GM21528 (cell line): ENCODE data around the gene CBX4.
A peak's percentile ranks its signal among the peaks of the same experiment; 100 is the strongest.

Experiments used
- ATAC-seq: cut with Tn5 transposase; IDR thresholded peaks from one replicate; pipeline ENCODE4 v1.9.1; 2021; ENCODE audit warnings: mild to moderate bottlenecking, moderate library complexity; ENCODE audit not compliant: unreplicated experiment, low FRiP score

The CBX4 gene

DNA sequence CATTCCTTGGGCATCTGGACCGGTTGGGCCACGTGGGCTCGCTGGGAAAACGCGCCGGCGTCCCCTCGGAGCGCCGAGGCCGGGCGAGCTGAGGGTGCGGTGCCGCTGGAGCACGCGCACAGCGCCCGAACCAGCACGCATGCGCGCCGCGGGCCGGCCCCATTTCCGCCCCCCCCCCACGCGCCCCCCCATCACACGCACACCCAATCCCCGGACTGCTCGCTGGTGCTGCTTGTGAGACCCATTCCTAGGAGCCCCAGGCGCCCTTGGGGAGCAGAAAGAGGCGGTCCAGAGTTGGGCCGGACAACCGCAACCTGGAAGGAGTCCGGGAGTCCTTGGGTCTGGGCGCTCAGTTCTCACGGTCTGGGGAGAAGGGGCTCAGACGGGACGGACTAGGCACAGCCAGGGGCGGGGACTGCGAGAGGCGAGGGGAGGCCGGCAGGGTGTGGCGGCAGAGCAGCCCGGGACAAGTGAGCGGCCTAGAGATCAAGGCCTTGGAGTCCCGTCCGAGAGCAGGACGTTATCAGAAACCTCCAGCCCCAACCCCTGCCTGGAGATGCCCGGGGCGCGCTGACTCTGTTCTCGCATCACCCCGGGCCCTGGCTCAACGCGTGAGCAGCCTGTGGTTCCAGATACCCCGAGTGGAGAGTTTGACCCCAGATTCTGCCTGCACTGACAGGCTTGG is 36.4 kb downstream of the CBX4 start:
- ATAC-seq = no peak

DNA sequence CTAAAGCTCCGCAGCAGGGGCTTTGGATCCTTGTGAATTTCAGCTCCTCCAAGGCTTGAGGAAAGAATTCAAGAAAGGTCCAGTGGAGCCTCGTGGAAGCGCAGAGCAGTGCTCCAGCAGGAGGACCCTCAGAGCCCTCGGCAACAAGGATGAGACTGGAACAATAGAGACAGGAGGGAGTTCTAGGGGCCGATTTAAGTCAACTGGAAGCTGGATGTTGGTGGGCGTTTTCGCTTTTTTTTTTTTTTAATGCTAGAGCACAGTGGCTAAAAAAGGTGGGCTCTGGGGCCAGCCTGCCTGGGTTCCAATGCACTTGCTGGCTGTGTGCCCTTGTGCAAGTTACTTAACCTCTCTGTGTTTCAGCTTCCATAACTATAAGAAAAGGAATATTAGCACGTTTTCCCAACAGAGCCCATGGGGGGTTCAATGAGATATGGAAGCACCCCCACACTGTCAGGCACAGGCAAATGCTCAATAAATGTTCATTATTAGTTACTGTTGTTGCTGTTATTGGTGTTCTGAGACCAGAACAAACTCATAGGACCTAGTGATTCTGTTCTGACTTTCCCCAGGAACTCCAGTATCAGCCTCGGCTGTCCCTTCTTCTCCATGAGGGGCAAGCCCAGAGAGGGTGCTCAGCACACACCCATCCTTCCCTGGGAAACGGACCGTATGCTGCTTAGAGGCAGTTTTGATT is 37.1 kb downstream of the CBX4 start:
- ATAC-seq = no peak

DNA sequence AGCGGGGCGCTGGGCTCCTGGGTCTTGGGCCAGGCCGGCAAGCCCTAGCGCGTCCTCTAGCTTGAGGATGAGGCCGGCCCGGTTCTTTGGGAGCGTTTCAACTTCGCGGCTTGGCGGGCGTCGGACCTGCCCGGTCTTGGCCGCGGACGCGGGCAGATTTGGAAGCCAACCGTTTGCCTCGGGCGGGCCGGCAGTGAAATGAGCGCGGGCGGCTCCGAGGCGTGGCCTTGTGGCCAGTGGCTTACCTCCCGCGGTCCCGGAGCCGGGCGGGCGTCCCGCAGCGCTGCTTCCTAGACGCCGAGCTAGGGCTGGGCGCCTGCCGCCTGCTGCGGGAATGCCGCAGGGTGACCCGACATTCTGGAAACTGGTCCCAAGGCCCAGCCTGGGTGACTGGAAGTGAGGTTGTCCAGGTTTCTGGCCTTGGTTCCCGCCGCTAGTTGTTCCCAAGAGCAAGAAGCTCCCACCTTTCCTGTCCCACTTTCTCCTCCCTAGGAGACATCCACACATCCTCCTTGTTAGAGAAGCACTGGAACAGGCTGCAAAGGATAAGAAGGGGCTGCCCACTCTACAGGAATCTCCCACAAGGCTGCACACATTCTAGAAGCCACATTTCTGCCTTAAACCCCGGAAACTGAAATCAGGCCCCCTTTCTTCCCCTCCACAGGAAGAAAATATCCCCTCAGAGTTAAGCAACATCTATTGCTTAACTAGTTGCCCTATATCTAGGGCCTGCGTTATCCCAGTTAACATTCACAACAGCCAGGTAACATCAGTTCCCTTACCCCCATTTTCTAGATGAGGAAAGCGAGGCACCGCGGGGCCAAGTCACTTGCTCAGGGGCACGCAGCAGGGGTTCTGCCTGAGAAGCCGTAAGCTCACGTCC is 37.8 kb downstream of the CBX4 start:
- ATAC-seq = no peak

DNA sequence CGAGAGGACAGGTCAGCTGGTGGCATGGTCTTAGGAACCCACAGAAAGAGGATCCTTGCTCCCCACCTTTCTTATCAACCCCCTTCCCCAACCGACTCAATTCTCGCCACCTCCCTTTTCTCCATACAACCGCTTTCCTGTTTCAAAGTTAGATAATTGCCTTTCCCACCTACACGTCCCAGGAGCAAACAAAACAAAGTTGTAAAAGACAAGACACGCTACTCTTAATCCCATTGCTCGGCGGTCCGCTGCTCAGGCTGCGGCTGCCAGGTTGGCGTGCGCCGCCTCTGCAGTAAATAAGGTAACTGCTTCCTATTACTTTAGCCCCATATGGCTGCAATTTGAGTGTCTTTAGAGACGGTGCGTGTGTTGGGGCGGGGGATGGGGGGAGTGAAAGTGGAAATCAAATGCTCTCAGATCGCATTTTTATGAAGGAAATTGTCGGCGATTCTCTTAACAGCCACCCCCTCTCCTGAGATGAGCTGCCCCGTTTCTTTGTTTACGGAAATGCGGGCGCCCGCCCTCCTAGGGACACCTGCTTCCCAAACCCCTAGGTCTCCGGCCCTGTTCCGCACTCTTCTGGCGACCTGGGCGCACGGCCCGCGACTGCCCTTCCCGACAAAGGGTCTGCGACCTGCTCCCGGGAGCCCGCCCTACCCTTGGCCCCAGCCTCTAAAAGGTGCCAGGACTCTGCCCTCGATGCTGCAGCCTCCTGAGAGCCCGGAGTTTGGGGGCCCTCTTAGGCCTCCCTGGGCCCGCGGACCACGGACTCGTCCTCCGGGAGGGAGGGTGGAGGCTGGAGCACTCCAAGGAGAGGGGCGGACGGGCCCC is 38.7 kb downstream of the CBX4 start:
- ATAC-seq = no peak

DNA sequence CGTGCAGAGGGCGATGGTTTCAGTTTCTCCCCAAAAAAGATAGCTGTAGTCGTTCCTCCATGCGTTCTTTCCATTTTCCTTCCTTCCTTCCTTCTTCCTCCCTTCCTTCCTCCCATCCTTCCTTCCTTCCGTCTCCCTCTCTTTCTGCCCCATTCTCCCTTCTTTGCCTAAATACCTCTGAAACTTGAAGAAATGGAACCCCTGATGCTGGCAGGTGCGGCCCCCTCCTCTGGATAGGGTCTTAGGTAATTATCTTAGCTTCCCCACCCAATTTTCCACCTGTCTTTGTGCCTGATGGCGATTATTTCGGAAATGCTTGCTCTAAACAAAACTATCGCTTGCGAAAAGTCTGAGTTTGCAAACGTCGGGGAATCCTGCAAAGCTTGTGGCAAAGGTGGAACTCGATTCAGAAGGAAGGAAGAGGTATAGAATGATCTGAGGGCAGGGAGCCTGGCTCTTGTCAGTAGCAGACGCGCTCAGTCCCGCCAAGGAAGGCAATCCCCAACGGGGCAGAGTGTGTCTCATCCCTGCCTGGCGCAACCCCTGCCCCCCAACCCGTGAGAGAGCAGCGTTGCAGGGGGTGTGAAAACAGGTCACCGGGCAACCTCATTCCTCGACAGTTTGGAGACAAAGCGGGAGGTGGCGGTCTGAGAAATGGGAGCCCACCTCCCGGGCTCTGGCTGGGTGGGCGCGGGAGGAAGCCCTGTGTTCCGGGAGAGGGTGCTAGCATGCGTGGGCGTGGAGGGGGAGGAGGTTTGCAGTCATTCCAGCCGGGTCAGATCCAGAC is 39.5 kb downstream of the CBX4 start:
- no peak for ATAC-seq

DNA sequence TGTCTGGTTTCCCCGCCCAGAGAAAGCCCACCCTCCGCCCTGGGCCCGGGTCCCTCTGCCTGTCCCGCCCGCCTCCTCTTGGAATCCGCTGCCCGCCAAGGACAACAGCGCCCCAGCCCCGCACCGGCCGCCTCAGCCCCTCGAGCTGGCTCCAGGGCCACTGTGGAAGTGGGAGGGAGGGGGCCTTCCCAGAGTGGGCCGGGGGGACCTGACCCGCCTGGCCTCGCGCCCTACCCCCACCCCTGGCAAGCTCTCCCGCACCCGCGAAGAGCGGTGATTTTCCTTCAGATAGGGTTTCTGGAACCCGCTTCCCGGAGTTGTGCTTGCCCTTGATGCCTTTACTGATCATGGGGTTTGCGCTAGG is 40.1 kb downstream of the CBX4 start:
- ATAC-seq = no peak

DNA sequence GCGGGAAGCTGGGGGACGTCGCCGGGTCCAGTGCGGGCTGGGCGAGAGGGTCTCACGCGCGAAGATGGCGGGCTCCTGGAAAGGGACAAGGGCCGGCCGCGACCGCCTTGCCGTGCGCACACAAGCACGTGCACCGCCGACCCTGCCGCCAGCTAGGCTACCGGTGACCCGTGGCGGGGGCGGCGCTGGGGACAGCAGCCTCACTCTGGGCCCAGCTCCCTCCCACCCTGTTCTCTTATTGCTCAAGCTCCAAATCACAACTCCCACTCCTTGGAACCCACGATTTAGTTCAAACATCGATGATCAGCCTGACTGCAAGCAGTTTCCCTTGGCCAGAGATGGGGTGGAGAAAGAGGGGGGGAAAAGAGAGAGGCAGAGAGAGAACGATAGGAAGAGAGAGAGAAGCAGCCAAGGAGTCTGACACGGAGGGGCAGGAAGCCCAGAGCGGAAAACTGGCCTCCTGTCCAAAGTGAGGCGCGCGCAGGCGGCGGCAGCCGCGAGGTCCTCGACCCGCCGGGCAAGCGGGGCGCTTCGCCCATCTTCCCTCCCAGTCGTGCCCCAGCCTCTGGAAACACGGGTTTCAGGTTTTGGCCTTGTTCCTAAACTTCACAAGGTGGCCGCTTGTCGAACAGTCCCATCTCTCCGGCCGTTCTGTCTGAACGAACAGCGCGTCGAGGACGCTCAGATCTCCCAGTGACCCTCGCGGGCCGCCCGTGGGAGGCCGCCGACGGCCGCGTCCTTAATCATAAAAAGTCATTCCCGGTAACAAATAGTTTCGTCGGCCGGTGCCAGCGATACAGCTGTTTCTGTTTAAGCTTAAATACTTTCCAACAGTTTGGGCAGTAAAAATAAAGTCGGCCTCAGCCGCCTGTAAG is 40.7 kb downstream of the CBX4 start:
- ATAC-seq = no peak

DNA sequence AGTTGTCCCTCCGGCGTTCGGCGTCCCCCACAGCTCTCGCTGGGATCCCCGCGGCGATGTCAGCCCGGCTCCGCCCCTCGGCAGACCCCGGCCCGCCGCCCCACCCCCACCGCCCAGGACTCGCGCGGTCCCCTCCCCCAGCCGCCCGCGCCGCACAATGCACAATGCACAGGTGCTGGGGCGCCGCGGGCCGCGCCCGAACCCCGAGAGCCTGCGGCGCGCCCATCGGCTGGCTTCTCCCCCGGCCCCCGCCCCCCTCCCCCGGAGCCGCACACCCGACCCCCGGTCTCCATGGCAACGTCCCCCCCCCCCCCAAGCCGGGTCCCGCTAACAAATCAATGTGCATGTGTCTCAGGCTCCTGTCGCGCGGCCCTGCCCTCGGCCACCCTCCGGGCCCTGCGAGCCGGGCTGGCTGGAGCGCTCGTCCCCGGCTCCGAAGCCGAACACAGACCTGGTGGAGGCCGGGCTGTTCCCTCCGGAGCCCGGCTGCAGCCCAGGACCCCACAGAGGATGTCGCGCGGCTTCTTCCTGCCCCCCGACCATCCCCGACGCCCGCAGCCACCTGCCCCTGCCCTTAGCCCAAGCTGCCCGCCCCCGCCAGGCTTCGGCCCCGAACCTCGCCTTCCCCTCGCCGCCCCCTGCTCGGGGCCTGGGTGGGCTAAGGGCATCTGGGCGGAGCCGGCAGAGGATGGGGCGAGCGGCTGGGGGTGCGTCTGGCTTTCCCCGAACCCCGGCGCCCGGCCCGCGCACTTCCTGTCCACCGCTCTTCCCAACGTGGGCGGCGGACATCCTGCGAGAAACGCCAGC is 41.5 kb downstream of the CBX4 start:
- ATAC-seq = peak; percentile 11

DNA sequence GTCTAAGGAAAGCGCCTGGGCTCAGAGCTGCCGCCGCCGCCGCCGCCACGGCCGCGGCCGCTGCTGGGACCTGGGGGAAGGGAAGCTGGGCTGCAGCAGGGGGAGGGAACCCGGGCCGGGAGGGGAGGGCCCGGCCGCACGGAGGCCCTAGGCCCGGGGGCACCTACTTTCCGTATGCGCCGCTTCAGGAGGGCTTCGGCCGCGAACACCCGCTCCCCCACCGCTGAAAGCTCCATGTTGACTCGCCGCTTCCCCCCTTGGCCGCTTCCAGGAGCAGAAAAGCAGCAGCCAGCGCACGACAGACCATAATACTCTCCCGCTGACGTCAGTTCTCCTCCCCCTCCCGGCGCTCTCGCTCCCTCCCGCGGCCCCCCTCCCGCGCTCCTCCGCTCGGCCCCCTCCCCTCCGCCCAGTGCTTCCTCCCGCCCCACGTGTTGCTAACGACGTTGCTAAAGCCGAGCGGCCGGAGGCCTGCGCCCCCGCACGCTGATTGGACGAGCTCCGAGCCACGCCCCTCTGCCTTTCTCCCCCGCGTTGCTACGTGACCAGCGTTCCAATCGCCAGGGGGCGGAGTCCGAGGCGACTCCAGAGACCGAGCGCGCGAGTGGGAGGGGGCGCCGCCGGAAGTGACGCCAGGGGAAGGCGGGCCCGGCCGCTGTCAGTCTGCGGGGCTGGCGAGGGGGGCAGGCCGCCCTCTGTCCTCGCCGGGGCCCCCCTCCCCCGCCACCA is 42.3 kb downstream of the CBX4 start, which contains the start of gene CBX8:
Gene CBX8, minus strand, starts transcription at position 315 of the 729 bp plus-strand sequence. Its CDS starts 79 bp downstream, at position 236.
- ATAC-seq = peak; percentile 74

DNA sequence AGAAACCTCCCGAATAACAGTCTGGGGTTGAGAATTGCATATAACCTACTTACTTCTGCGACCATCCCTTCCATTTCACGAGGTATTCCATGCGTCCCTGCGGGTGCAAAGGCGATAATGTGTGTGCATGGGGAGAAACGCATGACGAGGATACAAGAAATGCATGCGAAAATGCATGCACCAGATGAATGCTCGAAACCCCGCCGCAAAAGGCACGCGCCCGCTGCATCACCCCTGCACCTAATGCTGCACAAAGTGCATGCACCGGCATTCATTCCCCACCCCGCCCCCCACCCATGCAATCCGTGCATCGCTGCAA is 42.8 kb downstream of the CBX4 start:
- ATAC-seq = no peak

DNA sequence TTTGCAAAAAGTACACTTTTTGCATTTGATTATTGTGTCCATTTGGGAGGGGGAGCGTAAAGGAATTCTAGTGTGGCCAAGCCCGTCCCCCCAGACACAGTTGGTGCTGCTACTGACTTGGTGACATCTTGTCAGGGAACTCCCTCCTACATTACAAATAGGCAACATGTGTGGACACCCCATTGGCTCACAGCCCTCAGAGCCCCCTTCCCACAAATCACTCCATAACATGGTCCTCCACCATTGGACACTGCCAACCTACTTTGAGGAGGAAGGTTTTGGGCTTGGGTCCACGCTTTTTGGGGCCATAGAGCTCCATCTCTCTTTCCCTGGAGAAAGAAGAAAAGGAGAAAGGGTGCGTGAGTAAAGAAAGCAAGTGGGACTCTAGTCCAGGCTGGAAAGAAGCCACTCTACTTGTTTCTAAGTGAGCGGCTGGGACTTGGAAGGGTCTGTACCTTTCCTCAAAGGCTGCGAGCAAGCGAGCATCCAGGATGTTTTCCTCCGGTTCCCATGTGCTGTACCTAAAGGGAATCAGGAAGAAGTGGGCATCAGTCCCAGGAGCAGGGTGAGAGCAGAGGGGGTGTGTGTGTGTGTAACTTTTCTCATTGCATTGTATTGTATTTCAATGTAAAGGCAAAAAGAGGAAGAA is 43.3 kb downstream of the CBX4 start:
- no peak for ATAC-seq

DNA sequence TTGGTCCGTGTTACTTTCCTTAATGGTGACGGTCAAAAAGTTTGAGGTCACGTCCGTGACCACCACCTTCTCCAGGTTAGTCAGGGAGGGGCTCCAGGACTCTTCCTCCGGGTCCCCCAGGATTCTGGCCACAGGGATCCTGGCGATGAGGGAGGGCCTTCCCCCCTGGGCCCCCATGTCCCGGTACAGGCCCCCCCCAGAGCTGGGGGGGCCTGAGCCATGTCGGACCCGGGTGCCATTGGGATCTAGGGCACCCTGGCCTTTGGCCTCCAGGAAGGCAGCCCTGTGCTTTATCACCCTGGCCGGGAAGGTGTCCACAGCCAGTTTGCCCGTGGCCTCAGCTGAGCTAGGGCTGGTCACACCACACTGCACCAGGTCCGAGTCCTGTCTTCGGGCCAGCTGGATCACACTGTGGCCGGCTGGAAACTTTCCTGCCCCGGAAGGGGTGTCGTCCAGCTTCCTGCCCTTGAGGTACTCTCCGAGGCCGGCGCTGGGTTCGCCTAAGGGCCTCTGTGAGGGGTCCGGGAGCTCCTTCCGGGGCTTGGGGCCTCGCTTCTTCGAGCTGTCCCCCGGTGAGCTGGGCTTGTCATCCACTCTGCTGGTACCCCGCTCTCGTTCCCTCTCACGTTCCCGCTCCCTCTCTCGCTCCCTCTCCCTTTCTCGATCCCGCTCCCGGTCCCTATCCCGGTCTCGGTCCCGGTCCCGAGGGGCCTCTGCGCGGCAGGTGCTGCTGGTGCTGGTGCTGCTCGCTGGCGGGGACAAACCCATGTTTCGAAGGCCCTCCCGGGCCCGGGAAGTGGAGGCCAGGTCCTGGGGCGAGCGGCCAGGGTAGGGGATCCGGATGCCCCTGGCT is 44.4 kb downstream of the CBX4 start:
- ATAC-seq = no peak

DNA sequence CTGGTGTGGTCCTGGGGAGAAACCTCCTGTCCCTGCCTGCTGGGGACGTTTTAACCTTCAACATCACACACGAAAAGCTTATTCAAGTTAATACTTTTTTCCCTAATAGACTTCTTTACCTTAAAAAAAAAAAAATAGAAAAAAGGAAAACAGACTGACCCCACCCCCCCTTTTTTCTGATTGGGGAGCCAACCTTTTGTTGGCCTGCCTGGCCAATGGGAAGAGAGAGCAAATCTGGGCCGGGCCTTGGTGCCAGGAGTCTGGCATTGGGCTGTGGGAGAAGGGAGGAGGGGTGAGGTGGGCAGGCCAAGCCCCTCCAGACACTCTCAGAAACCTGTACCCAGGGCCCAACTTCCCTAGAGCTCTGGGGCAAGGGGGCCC is 45.3 kb downstream of the CBX4 start:
- ATAC-seq = no peak

DNA sequence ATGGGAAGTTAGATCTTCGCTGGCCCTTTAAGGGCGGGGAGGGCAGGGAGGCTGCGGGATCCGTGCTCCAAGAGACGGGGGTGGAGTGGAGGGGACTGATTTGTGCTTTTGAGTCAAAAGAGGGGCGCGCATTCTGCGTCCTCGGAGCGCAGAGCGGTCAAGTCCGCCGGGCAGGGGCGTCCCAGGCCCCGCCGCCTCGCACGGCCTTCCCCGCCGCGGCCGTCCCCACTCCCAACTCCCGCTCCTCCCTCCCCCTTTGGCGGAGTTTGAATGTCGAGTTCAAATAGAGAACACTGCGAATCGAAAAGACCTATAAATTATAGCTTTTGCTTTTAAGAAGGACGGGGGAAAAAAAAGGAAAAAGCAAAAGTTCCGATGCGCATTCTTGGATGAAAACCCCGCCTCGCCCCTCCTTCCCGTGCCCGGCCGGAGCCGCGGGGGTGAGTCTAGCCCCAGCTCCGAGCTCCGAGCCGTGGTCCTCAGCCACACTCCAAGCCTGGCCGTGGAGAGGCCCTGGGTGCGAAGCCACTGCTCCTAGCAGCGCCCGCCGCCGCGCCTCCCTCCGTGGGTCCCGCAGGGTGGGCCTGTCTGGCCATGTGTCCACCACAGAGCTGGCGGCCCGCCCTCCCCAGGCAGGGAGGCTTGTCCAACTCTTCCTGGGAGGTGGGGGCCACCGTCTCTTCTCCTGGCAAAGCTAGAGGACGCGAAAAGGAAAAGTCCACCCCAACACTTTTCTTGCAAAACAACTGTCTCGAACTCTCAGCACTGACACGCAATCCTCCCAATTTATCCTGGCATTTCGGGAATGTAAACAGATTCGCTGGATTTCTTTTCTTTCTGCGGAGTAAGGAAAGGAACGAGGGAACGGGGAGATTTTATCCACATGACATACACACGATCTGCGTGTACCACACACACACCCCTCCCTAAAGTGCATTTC is 46.0 kb downstream of the CBX4 start:
- ATAC-seq = no peak

DNA sequence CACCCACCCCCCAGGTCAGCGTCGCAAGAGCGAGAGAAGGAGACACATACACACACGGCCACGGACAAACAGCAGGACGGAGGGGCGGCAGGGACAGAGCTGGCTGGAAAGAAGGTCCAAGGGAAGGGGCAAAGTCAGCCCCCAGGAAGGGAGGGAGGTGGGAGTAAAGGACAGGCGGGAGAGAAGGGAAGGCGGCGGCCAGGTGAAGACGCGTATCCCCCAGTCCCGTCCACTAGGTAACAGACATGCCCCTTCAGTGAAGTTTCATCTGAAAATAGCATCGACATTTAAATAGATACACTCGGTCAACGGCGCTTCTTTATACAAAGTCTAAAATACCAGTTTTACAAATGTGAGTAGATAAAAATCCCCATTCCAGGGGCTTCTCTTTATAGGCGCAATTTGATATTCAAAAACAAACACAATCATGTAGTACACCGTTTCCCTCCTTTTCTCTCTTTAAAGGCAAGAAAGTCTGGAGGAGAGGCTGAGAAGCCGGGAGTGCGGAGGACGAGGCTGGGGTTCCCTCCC is 46.8 kb downstream of the CBX4 start:
- ATAC-seq = no peak
